Peyer's patch (tissue), 4 donors: ENCODE data around the gene AP1M2. TPM values are rescaled to one million over a fixed set of nuclear protein-coding genes. Genes with fewer than 3 reads are reported as not detected.

ENCODE experiments used
- DNase-seq, 3 donors: peaks; one replicate each; pipeline ENCODE4 v3.0.0-alpha.2; 2017 to 2019
- H3K27ac ChIP-seq, 4 donors: fragments of 200-600 bp; sonication (generic); one replicate each; pipeline ENCODE4 v1.5.1; 2016 to 2019
- H3K27me3 ChIP-seq, 2 donors: fragments of 200-600 bp; sonication (generic); one replicate each; pipeline ENCODE4 v1.5.1; 2019
- H3K36me3 ChIP-seq, 3 donors: fragments of 200-600 bp; sonication (generic); one replicate each; pipeline ENCODE4 v1.5.1; 2016 to 2019
- H3K4me1 ChIP-seq, 4 donors: fragments of 200-600 bp; sonication (generic); one replicate each; pipeline ENCODE4 v1.5.1; 2016 to 2019
- H3K4me3 ChIP-seq, 4 donors: fragments of 200-600 bp; sonication (generic); 1 replicate in 3 of 4; 2 replicates in 1 of 4; pipeline ENCODE4 v1.5.1; 2016 to 2019; ENCODE audit warnings: mild to moderate bottlenecking in 1 of 4
- H3K9me3 ChIP-seq, 4 donors: fragments of 200-600 bp; sonication (generic); one replicate each; pipeline ENCODE4 v1.5.1; 2016 to 2019; ENCODE audit warnings: mild to moderate bottlenecking in 1 of 4
- CTCF ChIP-seq, 6 experiments: fragments of 450-650 bp in 4 of 6; fragments of 200-600 bp in 2 of 6; sonication (generic) in 1 of 6; IDR thresholded peaks; one replicate each; pipeline ENCODE4 v1.5.1; 2017 to 2019; ENCODE audit warnings: antibody characterized with exemption in 6 of 6, mild to moderate bottlenecking in 3 of 6, moderate library complexity in 1 of 6
- POLR2A ChIP-seq, 2 donors: fragments of 450-650 bp; IDR thresholded peaks; one replicate each; pipeline ENCODE4 v1.5.1; 2017; ENCODE audit warnings: antibody characterized with exemption in 2 of 2, mild to moderate bottlenecking in 2 of 2, moderate library complexity in 2 of 2
- total RNA-seq, 4 donors: library from RNA; depleted of rRNA; stranded (reverse); fragments of >200 nt; gene quantifications; one replicate each; pipeline ENCODE4 v1.1.0, GENCODE V29; 2016

Gene AP1M2
- total RNA-seq, 4 donors from 2014 or later, result 60.2 to 102 (median 82.5) TPM

- H3K36me3 ChIP-seq, result no peaks in the 10 kb centered on the region
- H3K27me3 ChIP-seq, result no peaks in the 10 kb centered on the region
- H3K27ac ChIP-seq, result no peak overlapping the region
- H3K4me1 ChIP-seq, result peaks cover 0 to 6% (median 0%) of the 10 kb centered on the region in 4 donors
- H3K9me3 ChIP-seq, result no peaks in the 10 kb centered on the region
- DNase-seq, result no peak
- H3K4me3 ChIP-seq, result no peak overlapping the region
- TF ChIP-seq CTCF (IDR thresholded peaks at IDR 0.05), result no peak
- no peak for TF ChIP-seq POLR2A (IDR thresholded peaks at IDR 0.05)
Measured at GRCh38 chr19:10618846-10619245, 31.7 kb upstream of the AP1M2 start.

- TF ChIP-seq POLR2A (IDR thresholded peaks at IDR 0.05) (no peak), CTCF (IDR thresholded peaks at IDR 0.05) (no peak)
- Histone ChIP-seq H3K9me3 (no peaks in the 10 kb centered on the region), H3K36me3 (no peaks in the 10 kb centered on the region), H3K4me3 (no peak overlapping the region), H3K27ac (no peak overlapping the region), H3K4me1 (peaks cover 0 to 6% (median under 1%) of the 10 kb centered on the region in 4 donors), H3K27me3 (no peaks in the 10 kb centered on the region)
- no peak for DNase-seq
Measured at GRCh38 chr19:10617409-10618121, 30.5 kb upstream of the AP1M2 start.

- no peak for DNase-seq
- H3K4me1 ChIP-seq, result peaks cover 0 to 6% (median 2%) of the 10 kb centered on the region in 4 donors
- no peaks in the 10 kb centered on the region for H3K27me3 ChIP-seq
- TF ChIP-seq POLR2A (IDR thresholded peaks at IDR 0.05), result no peak
- no peak for TF ChIP-seq CTCF (IDR thresholded peaks at IDR 0.05)
- no peaks in the 10 kb centered on the region for H3K9me3 ChIP-seq
- H3K36me3 ChIP-seq, result no peaks in the 10 kb centered on the region
- H3K4me3 ChIP-seq, result no peak overlapping the region
- no peak overlapping the region for H3K27ac ChIP-seq
Measured at GRCh38 chr19:10615429-10616023, 28.4 kb upstream of the AP1M2 start.

GRCh38 chr19:10612499-10613119 is 25.5 kb upstream of the AP1M2 start:
- H3K36me3 ChIP-seq, result no peaks in the 10 kb centered on the region
- no peaks in the 10 kb centered on the region for H3K9me3 ChIP-seq
- TF ChIP-seq CTCF (IDR thresholded peaks at IDR 0.05) (no peak), POLR2A (IDR thresholded peaks at IDR 0.05) (no peak)
- peak in 2 of 3 donors; percentile 49 to 59 for DNase-seq
- no peak overlapping the region for H3K4me3 ChIP-seq
- H3K4me1 ChIP-seq, result peaks cover 0 to 6% (median 2%) of the 10 kb centered on the region in 4 donors
- H3K27me3 ChIP-seq, result no peaks in the 10 kb centered on the region
- no peak overlapping the region for H3K27ac ChIP-seq

- Histone ChIP-seq H3K4me3 (no peak overlapping the region), H3K4me1 (peaks cover 0 to 6% (median 2%) of the 10 kb centered on the region in 4 donors), H3K27ac (no peak overlapping the region), H3K36me3 (no peaks in the 10 kb centered on the region), H3K27me3 (no peaks in the 10 kb centered on the region), H3K9me3 (no peaks in the 10 kb centered on the region)
- TF ChIP-seq CTCF (IDR thresholded peaks at IDR 0.05) (no peak), POLR2A (IDR thresholded peaks at IDR 0.05) (no peak)
- no peak for DNase-seq
Measured at GRCh38 chr19:10611907-10612306, 24.8 kb upstream of the AP1M2 start.
